IPS-NIHi7 (cell line): ENCODE measurements around the gene ITPKC.
"Not testable (repeated sequence)": the region's sequence is repeated elsewhere in the genome, so short reads cannot be mapped to it uniquely, and the experiment has no call there.

Experiments used
- DNase-seq: peaks from one replicate; pipeline ENCODE4 v3.0.0; 2012; ENCODE audit warnings: mixed read lengths; ENCODE audit errors: extremely low spot score

The ITPKC gene

GRCh38 chr19:40763963-40764362 lies 47.1 kb downstream of the ITPKC start:
- no peak for DNase-seq

- not testable (repeated sequence) for DNase-seq
Observed at GRCh38 chr19:40766385-40766784, 49.5 kb downstream of the ITPKC start.

DNA sequence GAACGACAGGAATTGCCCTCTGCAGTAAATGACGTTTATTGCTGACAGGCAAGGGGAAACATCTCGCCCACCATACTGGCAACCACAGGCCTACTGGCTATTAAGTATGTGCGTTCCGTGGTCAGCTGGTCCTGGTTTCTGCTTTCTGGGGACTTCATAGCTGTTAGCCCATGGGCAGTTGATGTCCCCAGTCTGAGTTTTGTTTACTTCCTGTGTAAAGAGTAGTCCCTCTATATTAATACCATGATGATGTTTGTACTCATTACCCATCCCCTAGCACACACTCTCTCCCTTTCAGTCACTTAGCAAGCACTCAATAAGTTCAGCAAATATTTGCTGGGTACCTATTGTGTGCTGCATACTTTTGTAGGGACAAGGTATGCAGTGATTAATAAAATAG lies 52.0 kb downstream of the ITPKC start:
- DNase-seq: no peak

DNA sequence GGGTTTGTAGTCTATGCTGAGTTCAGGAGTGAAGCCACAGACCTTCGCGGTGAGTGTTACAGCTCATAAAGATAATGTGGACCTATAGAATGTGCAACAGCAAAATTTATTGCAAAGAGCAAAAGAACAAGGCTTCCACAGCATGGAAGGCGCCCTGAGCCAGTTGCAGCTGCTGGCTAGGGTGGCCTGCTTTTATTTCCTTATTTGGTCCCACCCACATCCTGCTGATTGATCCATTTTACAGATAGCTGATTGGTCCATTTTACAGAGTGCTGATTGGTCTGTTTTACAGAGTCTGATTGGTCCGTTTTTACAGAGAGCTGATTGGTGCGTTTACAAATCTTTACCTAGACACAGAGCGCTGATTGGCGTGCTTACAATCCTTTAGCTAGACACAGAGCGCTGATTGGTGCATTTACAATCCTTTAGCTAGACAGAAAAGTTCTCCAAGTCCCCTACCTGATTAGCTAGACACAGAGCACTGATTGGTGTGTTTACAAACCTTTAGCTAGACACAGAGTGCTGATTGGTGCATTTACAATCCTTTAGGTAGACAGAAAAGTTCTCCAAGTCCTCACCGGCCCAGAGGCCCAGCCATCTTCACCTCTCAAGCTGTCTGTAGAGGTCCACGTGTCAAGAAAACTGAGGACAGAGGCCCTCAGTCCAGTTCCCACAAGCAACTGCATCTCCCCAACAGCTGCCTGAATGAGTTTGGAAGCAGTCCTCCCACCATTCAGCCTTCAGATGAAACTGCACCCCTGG lies 54.4 kb downstream of the ITPKC start:
- not testable (repeated sequence) for DNase-seq

DNA sequence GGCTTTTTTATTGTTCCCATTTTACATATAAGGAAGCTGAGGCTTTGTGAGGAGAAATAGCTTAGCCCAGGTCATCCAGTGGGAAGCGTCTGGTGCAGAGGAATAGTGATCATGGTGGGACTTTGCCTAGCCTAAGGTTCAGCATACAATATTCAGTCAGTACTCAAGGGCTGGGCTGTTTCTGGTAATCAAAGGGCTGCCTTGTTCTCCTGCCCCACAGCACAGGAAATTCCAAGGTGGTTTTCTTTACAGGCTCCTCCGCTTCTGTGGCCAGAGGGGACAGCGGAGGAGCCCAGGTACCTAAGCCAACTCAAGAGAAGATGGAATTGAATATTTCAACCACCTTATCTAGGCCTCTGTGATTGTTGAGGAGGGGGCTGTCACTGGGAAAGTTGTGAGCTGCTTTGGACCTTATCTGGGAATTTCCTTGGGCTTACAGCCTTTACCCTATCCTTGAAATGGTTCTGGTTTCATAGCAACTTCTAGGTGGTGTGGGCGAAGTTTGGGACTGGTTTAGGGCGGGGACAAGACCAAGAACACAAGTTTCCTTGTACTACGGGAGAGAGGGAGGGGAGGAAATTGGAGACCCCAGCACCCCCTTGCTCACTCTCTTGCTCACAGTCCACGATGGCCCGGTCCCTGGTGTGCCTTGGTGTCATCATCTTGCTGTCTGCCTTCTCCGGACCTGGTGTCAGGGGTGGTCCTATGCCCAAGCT lies 58.2 kb downstream of the ITPKC start, which contains the start of gene MIA:
Gene MIA (plus strand): TSS at position 606 of the 716 bp plus-strand sequence. CDS start 22 bp downstream, at position 628.
- no peak for DNase-seq

DNA sequence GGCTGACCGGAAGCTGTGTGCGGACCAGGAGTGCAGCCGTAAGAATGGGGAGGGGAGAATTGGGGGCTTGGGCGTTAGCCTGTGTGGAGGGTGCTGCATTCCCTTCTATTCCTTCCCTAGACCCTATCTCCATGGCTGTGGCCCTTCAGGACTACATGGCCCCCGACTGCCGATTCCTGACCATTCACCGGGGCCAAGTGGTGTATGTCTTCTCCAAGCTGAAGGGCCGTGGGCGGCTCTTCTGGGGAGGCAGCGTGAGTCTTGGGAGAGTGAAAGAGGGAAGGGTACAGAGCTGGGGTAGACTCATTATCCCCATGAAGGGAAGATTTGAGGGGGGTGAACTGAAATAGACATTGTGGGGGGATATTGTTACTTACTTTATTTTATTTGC lies 58.7 kb downstream of the ITPKC start:
- no peak for DNase-seq

- DNase-seq: no peak
Observed at GRCh38 chr19:40776364-40776763, 59.5 kb downstream of the ITPKC start.

GRCh38 chr19:40776932-40777644 lies 60.2 kb downstream of the ITPKC start:
- DNase-seq: peak; percentile 83

GRCh38 chr19:40777645-40777936 lies 60.7 kb downstream of the ITPKC start:
- DNase-seq: no peak

GRCh38 chr19:40777937-40778705 lies 61.2 kb downstream of the ITPKC start, which contains the start of gene RAB4B:
RAB4B (plus strand) TSS chr19:40778247; CDS start chr19:40778376, 129 bp downstream.
- peak; percentile 94 for DNase-seq

DNA sequence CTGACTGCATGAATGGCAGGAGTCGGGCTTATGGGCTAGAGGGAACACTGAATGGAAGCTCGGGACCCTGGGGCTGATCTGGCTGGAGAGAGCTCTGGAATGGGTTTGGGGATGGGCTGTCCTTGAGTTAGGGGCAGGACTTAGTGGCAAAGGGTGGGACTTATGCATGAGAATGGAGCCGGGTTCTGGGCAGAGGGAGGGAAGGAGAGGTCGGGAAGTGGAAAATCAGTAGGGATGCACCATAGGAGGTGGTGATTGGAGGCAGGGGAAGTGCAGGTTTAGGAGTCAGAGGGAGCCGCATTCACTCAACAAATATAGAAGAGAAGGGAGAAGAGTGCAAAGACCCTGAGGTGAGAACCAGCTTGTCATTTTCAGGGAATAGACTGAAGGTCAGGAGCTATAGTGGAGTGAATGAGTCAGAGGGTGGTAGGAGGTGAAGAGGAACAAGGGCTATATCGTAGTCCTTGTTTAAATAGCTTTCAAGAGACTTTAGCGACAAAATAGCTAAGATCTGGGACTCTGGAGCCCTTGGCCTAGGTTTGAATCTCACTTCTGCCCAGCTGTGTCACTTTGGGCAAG lies 61.9 kb downstream of the ITPKC start:
- DNase-seq: peak; percentile 93

- no peak for DNase-seq
Observed at GRCh38 chr19:40780582-40780981, 63.7 kb downstream of the ITPKC start.

GRCh38 chr19:40781140-40781539 lies 64.2 kb downstream of the ITPKC start:
- DNase-seq: no peak

DNA sequence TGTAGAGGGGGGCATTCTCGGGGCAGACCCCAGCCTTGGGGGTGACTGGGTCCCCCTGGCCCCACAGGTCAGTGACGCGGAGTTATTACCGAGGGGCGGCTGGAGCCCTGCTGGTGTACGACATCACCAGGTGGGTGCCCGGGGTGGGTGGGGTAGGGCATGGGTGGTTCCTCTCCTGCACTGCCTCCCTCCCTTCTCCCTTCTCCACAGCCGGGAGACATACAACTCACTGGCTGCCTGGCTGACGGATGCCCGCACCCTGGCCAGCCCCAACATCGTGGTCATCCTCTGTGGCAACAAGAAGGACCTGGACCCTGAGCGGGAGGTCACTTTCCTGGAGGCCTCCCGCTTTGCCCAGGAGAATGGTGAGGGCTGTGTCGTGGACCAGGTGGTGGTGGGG lies 66.8 kb downstream of the ITPKC start:
- DNase-seq: no peak

- not testable (repeated sequence) for DNase-seq
Observed at GRCh38 chr19:40784146-40784545, 67.2 kb downstream of the ITPKC start.

GRCh38 chr19:40785526-40785925 lies 68.6 kb downstream of the ITPKC start:
- DNase-seq: no peak

GRCh38 chr19:40786060-40787037 lies 69.4 kb downstream of the ITPKC start:
- no peak for DNase-seq
